Putamen (tissue), 1 donor: ENCODE results near the gene ADGRG3.
A peak's percentile ranks its signal among the peaks of the same experiment; 100 is the strongest.

Experiments
- DNase-seq: peaks from one replicate; pipeline ENCODE4 v3.0.0-alpha.2; 2016; ENCODE audit warnings: low spot score

ADGRG3 gene, protein sequence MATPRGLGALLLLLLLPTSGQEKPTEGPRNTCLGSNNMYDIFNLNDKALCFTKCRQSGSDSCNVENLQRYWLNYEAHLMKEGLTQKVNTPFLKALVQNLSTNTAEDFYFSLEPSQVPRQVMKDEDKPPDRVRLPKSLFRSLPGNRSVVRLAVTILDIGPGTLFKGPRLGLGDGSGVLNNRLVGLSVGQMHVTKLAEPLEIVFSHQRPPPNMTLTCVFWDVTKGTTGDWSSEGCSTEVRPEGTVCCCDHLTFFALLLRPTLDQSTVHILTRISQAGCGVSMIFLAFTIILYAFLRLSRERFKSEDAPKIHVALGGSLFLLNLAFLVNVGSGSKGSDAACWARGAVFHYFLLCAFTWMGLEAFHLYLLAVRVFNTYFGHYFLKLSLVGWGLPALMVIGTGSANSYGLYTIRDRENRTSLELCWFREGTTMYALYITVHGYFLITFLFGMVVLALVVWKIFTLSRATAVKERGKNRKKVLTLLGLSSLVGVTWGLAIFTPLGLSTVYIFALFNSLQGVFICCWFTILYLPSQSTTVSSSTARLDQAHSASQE

GRCh38 chr16:57668263-57668571 is at the start of gene ADGRG3:
TSS of gene ADGRG3 (plus strand) at chr16:57668306. CDS start at chr16:57668348, 42 bp downstream.
- DNase-seq, result no peak

GRCh38 chr16:57619133-57619605 is 48.9 kb upstream of the ADGRG3 start:
- DNase-seq, result no peak

DNA sequence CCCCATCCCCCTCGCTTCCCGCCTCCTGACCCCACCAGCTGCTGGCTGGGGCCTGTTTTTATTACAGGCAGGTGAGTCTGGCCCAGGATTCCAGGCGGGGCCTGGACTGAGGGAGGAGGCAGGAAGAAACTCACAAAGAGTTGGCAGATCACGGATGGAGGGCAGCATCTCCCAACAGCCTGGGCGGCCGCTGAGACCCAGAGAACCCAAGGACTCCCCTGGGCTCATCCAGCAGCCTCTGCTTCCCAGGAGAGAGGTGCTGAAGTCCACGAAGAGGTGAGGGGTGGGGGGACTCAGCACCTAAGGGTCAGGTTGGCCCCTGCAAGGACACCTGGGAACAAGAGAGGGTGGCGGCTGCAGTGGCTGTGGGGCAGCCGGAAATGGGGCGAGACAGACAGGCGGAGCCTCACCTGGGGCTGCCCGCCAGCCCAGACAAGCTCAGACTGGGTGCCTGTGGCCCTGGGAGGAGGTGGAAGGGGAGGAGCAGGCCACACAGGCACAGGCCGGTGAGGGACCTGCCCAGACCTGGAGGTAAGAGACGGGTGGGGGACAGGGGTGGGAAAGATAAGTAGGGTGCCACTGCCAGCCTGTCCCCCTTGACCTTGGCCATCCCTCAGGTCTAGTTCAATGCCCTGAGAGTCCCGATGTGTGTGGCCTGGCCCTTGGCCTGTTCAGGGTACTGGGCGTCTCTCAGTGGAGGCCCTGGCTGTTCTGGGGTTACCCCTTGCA is 48.3 kb upstream of the ADGRG3 start:
- no peak for DNase-seq

DNA sequence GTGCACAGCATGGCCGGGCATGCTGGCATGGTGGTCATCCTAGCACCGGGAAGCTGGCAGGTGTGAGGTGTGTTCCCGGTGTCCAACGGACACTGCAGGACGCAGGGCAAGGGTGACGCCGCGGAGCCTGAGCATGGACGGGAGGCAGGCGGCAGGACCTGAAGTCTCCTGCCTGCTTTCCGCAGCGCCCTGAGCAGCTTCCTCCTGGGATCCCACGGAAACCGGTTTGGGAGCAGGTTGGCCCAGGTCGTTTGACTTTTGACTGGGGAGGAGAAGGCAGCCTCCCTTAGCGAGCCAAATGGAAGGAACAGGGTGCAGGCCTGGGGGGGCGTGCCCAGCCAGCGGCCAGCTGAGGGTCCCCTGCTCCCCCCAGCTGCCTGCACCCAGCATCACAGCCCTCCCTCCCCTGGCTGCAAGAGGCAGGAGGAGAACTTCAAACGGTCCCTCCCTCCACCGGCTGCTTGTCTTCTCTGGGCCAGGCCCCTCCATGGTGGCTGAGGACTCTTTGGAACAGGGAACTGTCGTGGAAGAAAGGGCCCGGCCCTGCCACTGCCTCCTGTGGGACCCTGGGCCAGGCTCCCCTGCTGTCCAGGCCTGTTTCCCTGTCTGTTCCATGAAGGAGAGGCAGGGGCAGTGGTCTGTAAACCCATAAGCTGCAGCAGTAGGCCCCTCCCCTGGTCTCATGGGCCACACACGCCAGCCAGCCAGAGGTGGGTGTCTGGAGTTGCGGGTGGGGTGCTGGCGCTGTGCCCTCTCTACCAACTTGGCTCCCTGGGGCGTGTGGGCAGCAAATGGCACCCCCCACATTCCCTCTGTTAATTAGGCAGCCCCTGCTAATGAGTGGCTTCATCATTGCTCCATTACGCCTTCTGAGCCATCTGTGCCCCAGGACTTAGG is 47.5 kb upstream of the ADGRG3 start:
- DNase-seq, result no peak

- DNase-seq, result no peak
These were observed 46.4 kb upstream of the ADGRG3 start for GRCh38 chr16:57621521-57622271.

- DNase-seq, result no peak
These were observed 45.5 kb upstream of the ADGRG3 start for GRCh38 chr16:57622361-57623250.

GRCh38 chr16:57623251-57624043 is 44.7 kb upstream of the ADGRG3 start:
- DNase-seq, result peak; percentile 93

GRCh38 chr16:57624044-57624688 is 43.9 kb upstream of the ADGRG3 start:
- no peak for DNase-seq

DNA sequence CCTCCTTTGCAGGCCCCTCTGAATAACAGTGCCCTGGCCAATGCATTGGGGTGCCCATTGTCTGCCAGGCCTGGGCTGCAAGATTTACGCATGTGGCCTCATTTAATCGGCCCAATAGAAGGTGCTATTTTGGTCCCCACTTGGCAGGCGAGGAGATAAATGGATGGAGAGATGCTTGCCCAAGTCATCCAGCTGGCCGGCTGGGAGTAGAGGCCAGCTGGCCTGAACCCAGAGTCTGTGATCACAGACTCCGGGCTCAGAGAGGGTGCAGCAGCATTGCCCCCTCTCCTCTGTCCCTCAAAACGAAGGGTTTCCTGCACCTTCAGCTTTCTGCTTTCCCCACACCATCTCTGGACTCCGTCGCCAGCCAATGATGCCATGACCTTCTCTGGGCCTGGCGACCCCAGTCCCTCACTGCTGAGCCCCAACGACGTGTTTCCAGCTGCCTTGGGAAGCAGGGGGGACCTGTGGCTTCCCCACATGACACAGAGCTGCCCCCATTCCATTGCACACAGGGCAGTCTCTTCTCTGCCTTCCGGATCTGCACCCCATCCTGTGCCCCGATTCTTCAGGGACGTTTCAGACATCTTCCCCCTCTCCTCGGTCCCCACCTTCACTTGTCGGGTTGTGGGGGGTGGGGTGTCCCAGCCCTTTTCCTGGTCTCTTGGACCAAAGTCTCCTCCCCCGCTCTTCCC is 43.2 kb upstream of the ADGRG3 start:
- DNase-seq, result peak; percentile 91

- no peak for DNase-seq
These were observed 41.5 kb upstream of the ADGRG3 start for GRCh38 chr16:57626420-57627170.

DNA sequence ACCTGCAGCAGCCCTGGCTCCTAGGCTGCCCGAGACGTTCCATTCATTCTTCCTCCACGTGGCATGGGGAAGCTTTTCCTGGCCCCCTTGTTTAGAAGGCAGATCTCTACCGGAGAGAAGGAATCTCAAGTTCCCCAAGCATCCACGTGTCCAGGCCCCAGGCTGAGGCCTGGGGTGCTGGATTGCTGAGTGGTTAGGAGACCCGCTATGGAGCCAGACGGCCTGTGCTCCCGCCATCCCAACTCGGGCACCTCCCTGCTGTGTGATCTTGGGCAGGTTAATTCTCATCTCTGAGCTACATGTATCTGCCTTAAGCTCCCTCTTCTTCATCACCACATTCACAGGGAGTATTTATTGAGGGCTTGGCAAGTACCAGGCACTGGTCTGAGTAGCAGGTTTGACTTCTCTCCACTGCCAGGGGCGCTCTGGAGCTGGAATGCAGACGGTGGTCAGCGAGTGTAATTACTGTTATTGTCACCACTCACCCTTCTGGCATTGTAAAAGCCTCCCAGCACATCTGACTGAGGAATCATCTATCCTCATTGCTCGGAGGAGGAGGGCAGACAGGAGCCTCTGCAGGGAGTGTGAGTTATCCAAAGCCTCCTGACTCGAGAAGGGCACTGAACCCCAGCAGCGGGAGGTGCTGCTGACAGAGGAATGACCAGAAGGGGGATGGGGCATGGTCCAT is 40.8 kb upstream of the ADGRG3 start:
- no peak for DNase-seq

- peak; percentile 81 for DNase-seq
These were observed 39.9 kb upstream of the ADGRG3 start, which contains the start of gene ADGRG1 for GRCh38 chr16:57628008-57628781. TSS of gene ADGRG1 (plus strand) at chr16:57628630. CDS start at chr16:57650288, 21,658 bp downstream.

DNA sequence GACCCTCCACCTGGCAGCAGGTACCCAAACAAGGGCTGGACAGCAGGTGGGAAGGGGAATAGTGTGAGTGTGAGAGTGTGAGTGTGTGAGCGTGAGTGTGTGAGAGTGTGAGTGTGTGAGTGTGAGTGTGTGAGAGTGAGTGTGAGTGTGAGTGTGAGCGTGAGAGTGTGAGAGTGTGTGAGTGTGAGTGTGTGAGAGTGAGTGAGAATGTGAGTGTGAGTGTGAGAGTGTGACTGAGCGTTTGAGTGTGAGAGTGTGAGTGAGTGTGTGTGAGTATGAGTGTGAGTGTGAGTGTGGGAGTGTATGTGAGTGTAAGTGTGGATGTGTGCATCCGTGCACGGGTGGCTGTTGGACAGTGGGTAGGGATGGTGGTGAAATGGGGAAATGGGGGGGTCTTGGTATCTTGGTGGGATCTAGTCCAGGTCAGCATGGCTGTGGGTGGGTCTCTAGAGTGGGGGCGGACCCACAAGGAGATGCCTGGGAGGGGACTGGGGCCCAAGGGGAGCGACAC is 39.3 kb upstream of the ADGRG3 start:
- DNase-seq, result no peak

GRCh38 chr16:57629516-57630406 is 38.3 kb upstream of the ADGRG3 start:
- no peak for DNase-seq

- DNase-seq, result no peak
These were observed 37.7 kb upstream of the ADGRG3 start for GRCh38 chr16:57630407-57630797.
